K562 (cell line): Measurements from ENCODE around the gene FAM83G. TPM values are rescaled to one million over a fixed set of nuclear protein-coding genes. Genes with fewer than 3 reads are reported as not detected.

Experiments used
- MCM5 ChIP-seq: fragments of 450-650 bp; IDR thresholded peaks from 2 replicates; pipeline ENCODE4 v1.6.1; 2016; ENCODE audit warnings: low read depth
- SPI1 ChIP-seq: IDR thresholded peaks from 2 replicates; pipeline ENCODE4 v1.6.1; 2011; ENCODE audit warnings: low read depth, low read length, control low read depth, borderline replicate concordance
- SREBF2 ChIP-seq: sonication (generic); formaldehyde crosslinking; IDR thresholded peaks from 2 replicates; pipeline ENCODE4 v1.4.0; 2020; ENCODE audit warnings: mild to moderate bottlenecking, missing genetic modification reagents
- ZBTB40 ChIP-seq, 2 experiments: fragments of 450-650 bp in 1 of 2; sonication (generic) in 1 of 2; formaldehyde crosslinking in 1 of 2; IDR thresholded peaks; 2 replicates each; pipeline versions ENCODE4 v1.7.1 to v1.9.0; 2016 to 2022; ENCODE audit warnings: inconsistent platforms in 1 of 2, mild to moderate bottlenecking in 1 of 2, missing genetic modification reagents in 1 of 2
- polyA plus RNA-seq, 8 experiments: library from polyadenylated mRNA; depleted of rRNA in 4 of 8; stranded (reverse) in 5 of 8; unstranded in 3 of 8; fragments of >200 nt; fragmentation: Nextera tagmentation in 2 of 8; fragmentation: Illumina TruSeq in 1 of 8; extraction: Ambion mirVana in 2 of 8; extraction: Trizol in 1 of 8; gene quantifications; 2 replicates each; pipeline versions ENCODE4 v1.2.1 to v1.2.3, GENCODE V29; 2011 to 2014; ENCODE audit warnings: inconsistent platforms in 1 of 8, missing spikeins in 1 of 8
- total RNA-seq, 7 experiments: library from RNA; depleted of rRNA in 6 of 7; stranded (reverse); fragments of >200 nt in 6 of 7; fragmentation: Illumina TruSeq in 2 of 7; extraction: Trizol in 2 of 7; gene quantifications; 2 replicates each; pipeline versions ENCODE4 v1.2.1 to v1.2.3, GENCODE V29; 2011 to 2021; ENCODE audit warnings: low replicate concordance in 1 of 7

The FAM83G gene
- total and polyA plus RNA-seq, 9 of the 15 experiments (the other 6 are each of a cell fraction or from before 2014, with no cell fraction given) = 0.04 to 10.3 (median 4.5) TPM; not detected in 1

GRCh38 chr17:18986541-18987229 is 17.9 kb downstream of the FAM83G start (continued):
- TF ChIP-seq ZBTB40 (IDR thresholded peaks at IDR 0.05) (no peak), ZBTB40 (CRISPR knock-in tag; IDR thresholded peaks at IDR 0.05) (no peak), SREBF2 (CRISPR knock-in tag) (no peak), MCM5 (no peak), SPI1 (no peak)
